Liver (tissue), 9 donors: ENCODE data around the gene A2ML1. TPM values are rescaled to one million over a fixed set of nuclear protein-coding genes. Genes with fewer than 3 reads are reported as not detected.

Experiments
- DNase-seq: peaks from one replicate; pipeline ENCODE4 v3.0.0-alpha.2; 2017; ENCODE audit warnings: low spot score
- H3K27ac ChIP-seq, 2 donors: one replicate each; pipeline ENCODE4 v1.7.0; 2013; ENCODE audit warnings: inconsistent platforms in 2 of 2, low read length in 2 of 2, control low read depth in 1 of 2, low read depth in 1 of 2, mild to moderate bottlenecking in 1 of 2
- H3K27me3 ChIP-seq, 4 donors: one replicate each; pipeline versions ENCODE4 v1.6.1 to v1.7.0; 2013; ENCODE audit warnings: low read length in 3 of 4, inconsistent platforms in 1 of 4, mild to moderate bottlenecking in 1 of 4, moderate library complexity in 1 of 4; ENCODE audit not compliant: control insufficient read depth in 4 of 4, insufficient read depth in 4 of 4
- H3K36me3 ChIP-seq, 4 donors: one replicate each; pipeline versions ENCODE4 v1.6.1 to v1.7.0; 2013; ENCODE audit warnings: low read length in 3 of 4, mild to moderate bottlenecking in 3 of 4, low read depth in 1 of 4, moderate library complexity in 1 of 4; ENCODE audit not compliant: control insufficient read depth in 4 of 4, insufficient read depth in 3 of 4
- H3K4me1 ChIP-seq, 4 donors: one replicate each; pipeline versions ENCODE4 v1.6.1 to v1.7.0; 2013; ENCODE audit warnings: low read length in 3 of 4, mild to moderate bottlenecking in 3 of 4, moderate library complexity in 1 of 4; ENCODE audit not compliant: control insufficient read depth in 4 of 4, insufficient read depth in 4 of 4
- H3K4me3 ChIP-seq, 3 donors: one replicate each; pipeline versions ENCODE4 v1.6.1 to v1.7.0; 2013; ENCODE audit warnings: low read length in 3 of 3, control low read depth in 1 of 3, low read depth in 1 of 3, mild to moderate bottlenecking in 1 of 3
- H3K9ac ChIP-seq, 2 donors: one replicate each; pipeline ENCODE4 v1.7.0; 2013; ENCODE audit warnings: low read length in 2 of 2, mild to moderate bottlenecking in 2 of 2, moderate library complexity in 2 of 2, control low read depth in 1 of 2, low read depth in 1 of 2
- H3K9me3 ChIP-seq, 4 donors: one replicate each; pipeline versions ENCODE4 v1.6.1 to v1.7.0; 2013; ENCODE audit warnings: low read length in 3 of 4; ENCODE audit not compliant: control insufficient read depth in 4 of 4
- ATF3 ChIP-seq: IDR thresholded peaks from 2 replicates; pipeline ENCODE4 v1.6.1; 2016; ENCODE audit warnings: antibody characterized with exemption
- CTCF ChIP-seq: fragments of 150-350 bp; IDR thresholded peaks from 2 replicates; pipeline ENCODE4 v1.5.1; 2017; ENCODE audit warnings: improper control_type of control experiment, low read depth, low read length; ENCODE audit not compliant: missing input control
- FOXA1 ChIP-seq: IDR thresholded peaks from 2 replicates; pipeline ENCODE4 v1.6.1; 2016; ENCODE audit warnings: antibody characterized with exemption
- FOXA2 ChIP-seq: IDR thresholded peaks from 2 replicates; pipeline ENCODE4 v1.6.1; 2016; ENCODE audit warnings: antibody characterized with exemption
- GABPA ChIP-seq, 2 donors: IDR thresholded peaks in 1 of 2; conservative IDR thresholded peaks in 1 of 2; 2 replicates each; pipeline ENCODE4 v1.6.1; 2016; ENCODE audit warnings: antibody characterized with exemption in 2 of 2, mild to moderate bottlenecking in 1 of 2, moderate library complexity in 1 of 2
- HNF4A ChIP-seq, 2 donors: conservative IDR thresholded peaks; 2 replicates each; pipeline ENCODE4 v1.6.1; 2016; ENCODE audit warnings: antibody characterized with exemption in 2 of 2, mild to moderate bottlenecking in 2 of 2
- HNF4G ChIP-seq: IDR thresholded peaks from 2 replicates; pipeline ENCODE4 v1.6.1; 2016; ENCODE audit warnings: antibody characterized with exemption
- JUND ChIP-seq, 2 donors: IDR thresholded peaks; 2 replicates each; pipeline ENCODE4 v1.6.1; 2016; ENCODE audit warnings: antibody characterized with exemption in 2 of 2
- MAX ChIP-seq: IDR thresholded peaks from 2 replicates; pipeline ENCODE4 v1.6.1; 2016; ENCODE audit warnings: antibody characterized with exemption
- NR2F2 ChIP-seq: IDR thresholded peaks from 2 replicates; pipeline ENCODE4 v1.6.1; 2016; ENCODE audit warnings: antibody characterized with exemption
- RAD21 ChIP-seq, 2 donors: IDR thresholded peaks; 2 replicates each; pipeline ENCODE4 v1.6.1; 2016; ENCODE audit warnings: antibody characterized with exemption in 2 of 2, mild to moderate bottlenecking in 2 of 2
- REST ChIP-seq: IDR thresholded peaks from 2 replicates; pipeline ENCODE4 v1.6.1; 2016; ENCODE audit warnings: antibody characterized with exemption, mild to moderate bottlenecking
- RXRA ChIP-seq, 2 donors: IDR thresholded peaks; 2 replicates each; pipeline ENCODE4 v1.6.1; 2017 to 2018; ENCODE audit warnings: antibody characterized with exemption in 2 of 2, mild to moderate bottlenecking in 1 of 2
- SP1 ChIP-seq: IDR thresholded peaks from 2 replicates; pipeline ENCODE4 v1.6.1; 2018; ENCODE audit warnings: antibody characterized with exemption, mild to moderate bottlenecking
- TAF1 ChIP-seq: conservative IDR thresholded peaks from 2 replicates; pipeline ENCODE4 v1.6.1; 2016; ENCODE audit warnings: antibody characterized with exemption, mild to moderate bottlenecking
- ZBTB33 ChIP-seq: IDR thresholded peaks from 2 replicates; pipeline ENCODE4 v1.6.1; 2016; ENCODE audit warnings: antibody characterized with exemption
- WGBS: extraction: QIAGEN DNeasy Blood & Tissue Kit; methylation state at CpG from one replicate; pipeline ENCODE4 v1.1.7; 2013; 5-methylcytosine and 5-hydroxymethylcytosine counted together
- polyA plus RNA-seq, 2 donors: library from polyadenylated mRNA; stranded (reverse) in 1 of 2; unstranded in 1 of 2; fragments of 200-250 nt in 1 of 2; fragments of >200 nt in 1 of 2; fragmentation: Nextera tagmentation in 1 of 2; extraction: Ambion mirVana in 1 of 2; gene quantifications; one replicate each; pipeline versions ENCODE4 v1.2.1 to v1.2.3, GENCODE V29; 2013 to 2015
- total RNA-seq, 2 donors: library from RNA; depleted of rRNA; stranded (reverse); fragments of >200 nt; gene quantifications; one replicate each; pipeline ENCODE4 v1.2.3, GENCODE V29; 2014
- donor health status: healthy.
- donor health status: healthy.
- donor health status: healthy.
- donor health status: healthy.
- donor health status: healthy.

The A2ML1 gene
- total and polyA plus RNA-seq, 4 donors: 0.03 to 0.19 TPM; not detected in 2

- no peaks in the 10 kb centered on the region for H3K9me3 ChIP-seq
- 87% methylated on average over 9 of the region's 9 CpGs for WGBS
- no peak for DNase-seq
- no peak for TF ChIP-seq FOXA1
- no peak for TF ChIP-seq GABPA (IDR thresholded peaks at IDR 0.05 in 1 of 2, conservative IDR thresholded peaks at IDR 0.05 in 1 of 2)
- TF ChIP-seq SP1: no peak
- TF ChIP-seq RAD21 (IDR thresholded peaks at IDR 0.05): no peak
- TF ChIP-seq ATF3: no peak
- no peak for TF ChIP-seq ZBTB33
- TF ChIP-seq JUND (IDR thresholded peaks at IDR 0.05): no peak
- TF ChIP-seq REST: no peak
- no peak for TF ChIP-seq MAX
- TF ChIP-seq FOXA2: no peak
- no peak for TF ChIP-seq HNF4A (conservative IDR thresholded peaks at IDR 0.05)
- no peak for TF ChIP-seq NR2F2
- TF ChIP-seq TAF1: no peak
- no peak for TF ChIP-seq HNF4G
- TF ChIP-seq CTCF: no peak
- no peaks in the 10 kb centered on the region for H3K27me3 ChIP-seq
- no peaks in the 10 kb centered on the region for H3K4me1 ChIP-seq
- no peak overlapping the region for H3K4me3 ChIP-seq
- no peak overlapping the region for H3K9ac ChIP-seq
- no peaks in the 10 kb centered on the region for H3K36me3 ChIP-seq
- H3K27ac ChIP-seq: no peak overlapping the region
These were observed 14.9 kb downstream of the A2ML1 start for GRCh38 chr12:8837291-8837690.

GRCh38 chr12:8840321-8840720 is 17.9 kb downstream of the A2ML1 start:
- Histone ChIP-seq H3K27me3 (peaks cover 0 to 3% (median 0%) of the 10 kb centered on the region in 4 donors), H3K9me3 (no peaks in the 10 kb centered on the region), H3K9ac (no peak overlapping the region), H3K4me1 (peaks cover 0 to 6% (median 0%) of the 10 kb centered on the region in 4 donors), H3K36me3 (no peaks in the 10 kb centered on the region), H3K4me3 (no peak overlapping the region), H3K27ac (no peak overlapping the region)
- DNase-seq: no peak
- 93% methylated on average over 7 of the region's 7 CpGs for WGBS
- TF ChIP-seq GABPA (IDR thresholded peaks at IDR 0.05 in 1 of 2, conservative IDR thresholded peaks at IDR 0.05 in 1 of 2) (no peak), CTCF (no peak), ATF3 (no peak), HNF4A (conservative IDR thresholded peaks at IDR 0.05) (no peak), HNF4G (no peak), RXRA (IDR thresholded peaks at IDR 0.05) (no peak), REST (no peak), JUND (IDR thresholded peaks at IDR 0.05) (no peak), MAX (no peak), RAD21 (IDR thresholded peaks at IDR 0.05) (no peak), SP1 (no peak), TAF1 (no peak)
